Measurements from ENCODE around the gene SAT1. TPM values are rescaled to one million over a fixed set of nuclear protein-coding genes. Genes with fewer than 3 reads are reported as not detected.

SAT1 gene
- total RNA-seq, 1 donor from 2014 or later: 1,762 TPM

GRCh38 chrX:23804578-23804977 is 21.6 kb downstream of the SAT1 start:
- H3K4me3 ChIP-seq (ENCODE audit: low read depth, low read length): no peak overlapping the region
- TF ChIP-seq CTCF (IDR thresholded peaks at IDR 0.05; ENCODE audit: insufficient read depth, low read length, severe bottlenecking): no peak
- DNase-seq (ENCODE audit: low read depth): no peak
- no peaks in the 10 kb centered on the region for H3K27me3 ChIP-seq (ENCODE audit: control insufficient read depth, insufficient read depth, low read length)
- no peaks in the 10 kb centered on the region for H3K36me3 ChIP-seq (ENCODE audit: control insufficient read depth, insufficient read depth, low read length)
- no peak for FAIRE-seq

- no peaks in the 10 kb centered on the region for H3K27me3 ChIP-seq (ENCODE audit: control insufficient read depth, insufficient read depth, low read length)
- no peaks in the 10 kb centered on the region for H3K36me3 ChIP-seq (ENCODE audit: control insufficient read depth, insufficient read depth, low read length)
- no peak for DNase-seq (ENCODE audit: low read depth)
- FAIRE-seq: no peak
- H3K4me3 ChIP-seq (ENCODE audit: low read depth, low read length): no peak overlapping the region
- no peak for TF ChIP-seq CTCF (IDR thresholded peaks at IDR 0.05; ENCODE audit: insufficient read depth, low read length, severe bottlenecking)
Observed at GRCh38 chrX:23805389-23805788, 22.4 kb downstream of the SAT1 start.

- Histone ChIP-seq H3K27me3 (ENCODE audit: control insufficient read depth, insufficient read depth, low read length) (no peaks in the 10 kb centered on the region), H3K36me3 (ENCODE audit: control insufficient read depth, insufficient read depth, low read length) (no peaks in the 10 kb centered on the region), H3K4me3 (ENCODE audit: low read depth, low read length) (no peak overlapping the region)
- FAIRE-seq (no peak), DNase-seq (ENCODE audit: low read depth) (no peak)
- TF ChIP-seq CTCF (IDR thresholded peaks at IDR 0.05; ENCODE audit: insufficient read depth, low read length, severe bottlenecking): no peak
Observed at GRCh38 chrX:23810279-23810678, 27.3 kb downstream of the SAT1 start.

GRCh38 chrX:23811108-23811651 is 28.2 kb downstream of the SAT1 start:
- DNase-seq (ENCODE audit: low read depth): peak; percentile 47
- TF ChIP-seq CTCF (IDR thresholded peaks at IDR 0.05; ENCODE audit: insufficient read depth, low read length, severe bottlenecking): no peak
- FAIRE-seq: no peak
- Histone ChIP-seq H3K4me3 (ENCODE audit: low read depth, low read length) (no peak overlapping the region), H3K36me3 (ENCODE audit: control insufficient read depth, insufficient read depth, low read length) (no peaks in the 10 kb centered on the region), H3K27me3 (ENCODE audit: control insufficient read depth, insufficient read depth, low read length) (no peaks in the 10 kb centered on the region)

GRCh38 chrX:23811656-23812055 is 28.7 kb downstream of the SAT1 start:
- H3K36me3 ChIP-seq (ENCODE audit: control insufficient read depth, insufficient read depth, low read length): no peaks in the 10 kb centered on the region
- DNase-seq (ENCODE audit: low read depth): no peak
- no peak for FAIRE-seq
- H3K27me3 ChIP-seq (ENCODE audit: control insufficient read depth, insufficient read depth, low read length): no peaks in the 10 kb centered on the region
- no peak for TF ChIP-seq CTCF (IDR thresholded peaks at IDR 0.05; ENCODE audit: insufficient read depth, low read length, severe bottlenecking)
- H3K4me3 ChIP-seq (ENCODE audit: low read depth, low read length): no peak overlapping the region

- Histone ChIP-seq H3K27me3 (ENCODE audit: control insufficient read depth, insufficient read depth, low read length) (no peaks in the 10 kb centered on the region), H3K4me3 (ENCODE audit: low read depth, low read length) (no peak overlapping the region), H3K36me3 (ENCODE audit: control insufficient read depth, insufficient read depth, low read length) (no peaks in the 10 kb centered on the region)
- FAIRE-seq: no peak
- no peak for DNase-seq (ENCODE audit: low read depth)
- no peak for TF ChIP-seq CTCF (IDR thresholded peaks at IDR 0.05; ENCODE audit: insufficient read depth, low read length, severe bottlenecking)
Observed at GRCh38 chrX:23813808-23814207, 30.8 kb downstream of the SAT1 start.

Measured in bronchial epithelial cell (primary cell).